ENCODE measurements around the gene KPNA5. TPM values are rescaled to one million over a fixed set of nuclear protein-coding genes. Genes with fewer than 3 reads are reported as not detected.
"Not testable (repeated sequence)": the region's sequence is repeated elsewhere in the genome, so short reads cannot be mapped to it uniquely, and the experiment has no call there.

KPNA5 gene
- total and polyA plus RNA-seq, 4 experiments from 2014 or later: 8.5 to 61.8 (median 34.9) TPM

DNA sequence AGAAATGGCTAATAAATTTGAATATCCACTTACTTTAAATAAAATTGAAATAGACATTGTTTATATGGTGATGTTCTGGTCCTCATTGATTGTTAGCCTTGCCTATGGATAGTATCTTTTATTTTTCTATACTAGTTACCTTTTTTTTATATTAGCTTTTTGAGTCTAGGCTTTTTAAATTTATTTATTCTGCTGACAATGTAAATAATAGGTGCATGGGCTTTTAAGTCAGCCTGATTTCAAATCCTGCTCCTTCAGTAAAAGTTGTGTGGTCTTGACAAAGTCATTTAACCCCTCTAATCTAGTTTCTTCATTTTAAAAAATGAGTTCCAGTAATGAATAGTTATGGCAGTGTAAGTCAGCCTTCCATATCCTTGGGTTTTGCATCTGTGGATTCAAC lies 45.9 kb downstream of the KPNA5 start:
- H3K36me3 ChIP-seq (ENCODE audit: insufficient read depth, low read length): peaks cover 31% of the 10 kb centered on the region
- Mint-ChIP-seq H3K36me3 (peaks cover 75 to 84% of the 10 kb centered on the region in 2 donors), H3K4me1 (peaks cover 0 to 2% (median under 1%) of the 10 kb centered on the region in 4 donors), H3K27me3 (no peaks in the 10 kb centered on the region), H3K4me3 (no peak overlapping the region), H3K27ac (no peak overlapping the region), H3K9me3 (peaks cover 0 to 1% (median 0%) of the 10 kb centered on the region in 8 donors)
- ChIA-PET CTCF (ENCODE audit: partially characterized antibody) (no interaction called here), POLR2A (ENCODE audit: partially characterized antibody) (no interaction called here)
- DNase-seq: no peak
- intact Hi-C loops (cut with micrococcal nuclease): no loop called here
- no peak overlapping the region for H3K4me3 ChIP-seq (ENCODE audit: low read length in 2 of 2)
- H3K9me3 ChIP-seq (ENCODE audit: control insufficient read depth in 1 of 2, low read length in 2 of 2): no peaks in the 10 kb centered on the region
- H3K4me1 ChIP-seq (ENCODE audit: insufficient read depth, low read length): no peaks in the 10 kb centered on the region
- no peaks in the 10 kb centered on the region for H3K27me3 ChIP-seq (ENCODE audit: insufficient read depth, low read length)
- H3K27ac ChIP-seq (ENCODE audit: low read depth, low read length): no peak overlapping the region

- H3K27me3 Mint-ChIP-seq: no peaks in the 10 kb centered on the region
- Histone ChIP-seq H3K4me3 (ENCODE audit: low read length in 2 of 2) (no peak overlapping the region), H3K27ac (ENCODE audit: low read depth, low read length) (no peak overlapping the region), H3K9me3 (ENCODE audit: control insufficient read depth in 1 of 2, low read length in 2 of 2) (no peaks in the 10 kb centered on the region), H3K27me3 (ENCODE audit: insufficient read depth, low read length) (no peaks in the 10 kb centered on the region), H3K36me3 (ENCODE audit: insufficient read depth, low read length) (peaks cover 26% of the 10 kb centered on the region), H3K4me1 (ENCODE audit: insufficient read depth, low read length) (no peaks in the 10 kb centered on the region)
- intact Hi-C loops (cut with micrococcal nuclease): no loop called here
- H3K4me3 Mint-ChIP-seq: no peak overlapping the region
- peaks cover 68 to 77% of the 10 kb centered on the region in 2 donors for H3K36me3 Mint-ChIP-seq
- peaks cover 0 to 13% (median 3%) of the 10 kb centered on the region in 8 donors for H3K9me3 Mint-ChIP-seq
- ChIA-PET CTCF (ENCODE audit: partially characterized antibody) (no interaction called here), POLR2A (ENCODE audit: partially characterized antibody) (no interaction called here)
- no peak overlapping the region for H3K27ac Mint-ChIP-seq
- DNase-seq: no peak
- H3K4me1 Mint-ChIP-seq: no peaks in the 10 kb centered on the region
These were observed 49.5 kb downstream of the KPNA5 start for GRCh38 chr6:116730513-116730912.

DNA sequence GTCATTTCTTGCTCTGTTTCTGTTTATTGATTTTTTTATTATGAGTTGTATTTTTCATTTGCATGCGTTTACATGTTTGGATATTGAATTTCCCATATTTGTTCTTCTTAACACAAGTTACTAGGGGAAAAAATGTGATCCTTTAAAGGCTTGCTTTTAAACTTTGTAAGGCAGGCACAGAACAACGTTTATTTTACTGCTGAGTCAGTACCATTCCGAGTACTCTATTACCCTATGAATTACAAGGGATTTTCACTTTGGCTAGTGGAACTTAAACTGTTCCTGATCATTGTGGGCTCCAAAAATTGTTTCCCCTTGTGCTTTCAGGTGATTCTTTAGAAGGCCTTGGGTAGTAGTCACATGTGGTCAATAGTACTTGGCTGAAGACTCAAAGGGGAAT lies 56.0 kb downstream of the KPNA5 start:
- CTCF ChIA-PET (ENCODE audit: partially characterized antibody): no interaction called here
- no peak for DNase-seq
- POLR2A ChIA-PET (ENCODE audit: partially characterized antibody): no interaction called here
- intact Hi-C loops (cut with micrococcal nuclease): no loop called here
- H3K9me3 ChIP-seq (ENCODE audit: control insufficient read depth in 1 of 2, low read length in 2 of 2): peaks cover 0 to 10% of the 10 kb centered on the region in 2 donors
- Mint-ChIP-seq H3K36me3 (peaks cover 43% of the 10 kb centered on the region in 2 donors), H3K27ac (no peak overlapping the region), H3K4me3 (no peak overlapping the region), H3K27me3 (no peaks in the 10 kb centered on the region), H3K9me3 (peaks cover 3 to 60% (median 37%) of the 10 kb centered on the region in 8 donors), H3K4me1 (no peaks in the 10 kb centered on the region)
- no peak overlapping the region for H3K4me3 ChIP-seq (ENCODE audit: low read length in 2 of 2)
- H3K27ac ChIP-seq (ENCODE audit: low read depth, low read length): no peak overlapping the region
- no peaks in the 10 kb centered on the region for H3K4me1 ChIP-seq (ENCODE audit: insufficient read depth, low read length)
- H3K36me3 ChIP-seq (ENCODE audit: insufficient read depth, low read length): peaks cover 10% of the 10 kb centered on the region
- H3K27me3 ChIP-seq (ENCODE audit: insufficient read depth, low read length): no peaks in the 10 kb centered on the region

- H3K27ac ChIP-seq (ENCODE audit: low read depth, low read length); H3K4me1 Mint-ChIP-seq; H3K4me3 Mint-ChIP-seq; DNase-seq; H3K4me3 ChIP-seq (ENCODE audit: low read length in 2 of 2); H3K27me3 Mint-ChIP-seq; H3K27ac Mint-ChIP-seq; POLR2A ChIA-PET (ENCODE audit: partially characterized antibody); CTCF ChIA-PET (ENCODE audit: partially characterized antibody); H3K36me3 ChIP-seq (ENCODE audit: insufficient read depth, low read length); intact Hi-C loops (cut with micrococcal nuclease); H3K4me1 ChIP-seq (ENCODE audit: insufficient read depth, low read length); H3K27me3 ChIP-seq (ENCODE audit: insufficient read depth, low read length): not testable (repeated sequence)
- Mint-ChIP-seq H3K9me3 (peaks cover 11 to 74% (median 52%) of the 10 kb centered on the region in 8 donors), H3K36me3 (peaks cover 23 to 29% of the 10 kb centered on the region in 2 donors)
- H3K9me3 ChIP-seq (ENCODE audit: control insufficient read depth in 1 of 2, low read length in 2 of 2): peaks cover 0 to 15% of the 10 kb centered on the region in 2 donors
These were observed 59.5 kb downstream of the KPNA5 start for GRCh38 chr6:116740486-116740885.

GRCh38 chr6:116741571-116741970 lies 60.6 kb downstream of the KPNA5 start:
- CTCF ChIA-PET (ENCODE audit: partially characterized antibody): no interaction called here
- Histone ChIP-seq H3K36me3 (ENCODE audit: insufficient read depth, low read length) (no peaks in the 10 kb centered on the region), H3K4me3 (ENCODE audit: low read length in 2 of 2) (no peak overlapping the region), H3K27me3 (ENCODE audit: insufficient read depth, low read length) (no peaks in the 10 kb centered on the region), H3K4me1 (ENCODE audit: insufficient read depth, low read length) (no peaks in the 10 kb centered on the region), H3K9me3 (ENCODE audit: control insufficient read depth in 1 of 2, low read length in 2 of 2) (peaks cover 0 to 15% of the 10 kb centered on the region in 2 donors), H3K27ac (ENCODE audit: low read depth, low read length) (no peak overlapping the region)
- POLR2A ChIA-PET (ENCODE audit: partially characterized antibody): no interaction called here
- intact Hi-C loops (cut with micrococcal nuclease): no loop called here
- Mint-ChIP-seq H3K4me1 (no peaks in the 10 kb centered on the region), H3K4me3 (no peak overlapping the region), H3K36me3 (peaks cover 13 to 21% of the 10 kb centered on the region in 2 donors), H3K9me3 (peaks cover 9 to 72% (median 46%) of the 10 kb centered on the region in 8 donors), H3K27ac (no peak overlapping the region), H3K27me3 (no peaks in the 10 kb centered on the region)
- DNase-seq: no peak

DNA sequence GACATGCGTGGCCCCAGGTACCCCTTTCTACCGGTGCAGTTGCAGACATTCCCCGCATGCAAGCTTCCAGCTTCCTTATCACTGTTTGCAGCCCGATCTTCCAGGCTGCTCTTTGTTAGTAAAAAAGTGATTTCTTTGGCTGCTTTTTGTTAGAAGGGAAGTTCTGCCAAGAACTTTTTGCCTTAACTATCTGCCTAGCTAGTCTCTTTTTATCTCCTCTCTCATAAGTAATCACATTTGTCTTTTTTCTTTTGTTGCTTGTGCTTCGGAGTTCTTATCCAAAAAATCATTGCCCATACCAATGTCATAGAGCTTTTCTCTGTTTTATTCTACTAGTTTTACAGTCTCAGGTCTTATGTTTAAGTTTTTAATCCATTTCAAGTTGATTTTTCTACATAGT lies 64.2 kb downstream of the KPNA5 start:
- intact Hi-C loops (cut with micrococcal nuclease): no loop called here
- Mint-ChIP-seq H3K36me3 (peaks cover 0 to 3% of the 10 kb centered on the region in 2 donors), H3K4me3 (no peak overlapping the region), H3K9me3 (peaks cover 6 to 51% (median 28%) of the 10 kb centered on the region in 8 donors), H3K27ac (no peak overlapping the region), H3K27me3 (peaks cover 2 to 7% of the 10 kb centered on the region in 2 donors), H3K4me1 (no peaks in the 10 kb centered on the region)
- ChIA-PET CTCF (ENCODE audit: partially characterized antibody) (no interaction called here), POLR2A (ENCODE audit: partially characterized antibody) (no interaction called here)
- no peak overlapping the region for H3K4me3 ChIP-seq (ENCODE audit: low read length in 2 of 2)
- no peaks in the 10 kb centered on the region for H3K4me1 ChIP-seq (ENCODE audit: insufficient read depth, low read length)
- H3K9me3 ChIP-seq (ENCODE audit: control insufficient read depth in 1 of 2, low read length in 2 of 2): peaks cover 0 to 15% of the 10 kb centered on the region in 2 donors
- no peaks in the 10 kb centered on the region for H3K36me3 ChIP-seq (ENCODE audit: insufficient read depth, low read length)
- DNase-seq: no peak
- H3K27ac ChIP-seq (ENCODE audit: low read depth, low read length): no peak overlapping the region
- H3K27me3 ChIP-seq (ENCODE audit: insufficient read depth, low read length): no peaks in the 10 kb centered on the region

DNA sequence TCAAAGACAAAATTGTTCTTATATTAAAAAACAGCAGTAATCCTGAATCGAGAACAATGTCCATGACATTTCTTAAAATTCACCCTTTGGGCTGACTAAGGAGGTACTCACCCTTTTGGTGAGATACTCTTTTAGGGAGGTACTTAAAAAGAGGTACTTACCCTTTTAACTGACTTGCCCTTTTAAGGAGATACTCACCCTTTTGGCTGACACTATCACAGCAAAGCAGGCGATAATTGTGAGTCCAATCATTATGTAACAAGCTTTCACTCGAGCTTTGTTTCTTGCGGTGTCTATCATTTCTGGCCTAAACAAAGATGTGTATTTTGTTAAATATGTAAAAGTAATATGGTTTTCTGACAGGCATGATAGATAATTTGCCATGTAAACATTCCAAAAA lies 80.8 kb downstream of the KPNA5 start:
- no peaks in the 10 kb centered on the region for H3K9me3 Mint-ChIP-seq
- H3K4me3 ChIP-seq (ENCODE audit: low read length in 2 of 2): no peak overlapping the region
- no peak overlapping the region for H3K27ac Mint-ChIP-seq
- H3K36me3 ChIP-seq (ENCODE audit: insufficient read depth, low read length): no peaks in the 10 kb centered on the region
- ChIA-PET POLR2A (ENCODE audit: partially characterized antibody) (no interaction called here), CTCF (ENCODE audit: partially characterized antibody) (no interaction called here)
- no peak overlapping the region for H3K4me3 Mint-ChIP-seq
- H3K27me3 ChIP-seq (ENCODE audit: insufficient read depth, low read length): peaks cover under 1% of the 10 kb centered on the region
- no peaks in the 10 kb centered on the region for H3K4me1 ChIP-seq (ENCODE audit: insufficient read depth, low read length)
- intact Hi-C loops (cut with micrococcal nuclease): no loop called here
- no peaks in the 10 kb centered on the region for H3K9me3 ChIP-seq (ENCODE audit: control insufficient read depth in 1 of 2, low read length in 2 of 2)
- H3K27me3 Mint-ChIP-seq: peaks cover 27 to 33% of the 10 kb centered on the region in 2 donors
- H3K4me1 Mint-ChIP-seq: peaks cover 9 to 16% (median 11%) of the 10 kb centered on the region in 4 donors
- DNase-seq: no peak
- H3K36me3 Mint-ChIP-seq: no peaks in the 10 kb centered on the region
- no peak overlapping the region for H3K27ac ChIP-seq (ENCODE audit: low read depth, low read length)

- intact Hi-C loops (cut with micrococcal nuclease): no loop called here
- no peak overlapping the region for H3K4me3 Mint-ChIP-seq
- H3K36me3 ChIP-seq (ENCODE audit: insufficient read depth, low read length): no peaks in the 10 kb centered on the region
- no peak for DNase-seq
- no peak overlapping the region for H3K4me3 ChIP-seq (ENCODE audit: low read length in 2 of 2)
- peaks cover 31 to 35% of the 10 kb centered on the region in 2 donors for H3K27me3 Mint-ChIP-seq
- H3K27ac Mint-ChIP-seq: no peak overlapping the region
- no peaks in the 10 kb centered on the region for H3K4me1 ChIP-seq (ENCODE audit: insufficient read depth, low read length)
- H3K9me3 ChIP-seq (ENCODE audit: control insufficient read depth in 1 of 2, low read length in 2 of 2): no peaks in the 10 kb centered on the region
- ChIA-PET POLR2A (ENCODE audit: partially characterized antibody) (no interaction called here), CTCF (ENCODE audit: partially characterized antibody) (no interaction called here)
- peaks cover 9 to 16% (median 11%) of the 10 kb centered on the region in 4 donors for H3K4me1 Mint-ChIP-seq
- H3K36me3 Mint-ChIP-seq: no peaks in the 10 kb centered on the region
- peaks cover 4% of the 10 kb centered on the region for H3K27me3 ChIP-seq (ENCODE audit: insufficient read depth, low read length)
- no peaks in the 10 kb centered on the region for H3K9me3 Mint-ChIP-seq
- no peak overlapping the region for H3K27ac ChIP-seq (ENCODE audit: low read depth, low read length)
These were observed 81.2 kb downstream of the KPNA5 start for GRCh38 chr6:116762235-116762634.

Measured in CD4-positive, alpha-beta memory T cell (primary cell).